NCI-H1436 (cell line): ENCODE data around the gene CFAP100.

Experiments
- DNase-seq: peaks from one replicate; lab custom pipeline; 2025; lab: John Stamatoyannopoulos, UW

CFAP100 gene

DNA sequence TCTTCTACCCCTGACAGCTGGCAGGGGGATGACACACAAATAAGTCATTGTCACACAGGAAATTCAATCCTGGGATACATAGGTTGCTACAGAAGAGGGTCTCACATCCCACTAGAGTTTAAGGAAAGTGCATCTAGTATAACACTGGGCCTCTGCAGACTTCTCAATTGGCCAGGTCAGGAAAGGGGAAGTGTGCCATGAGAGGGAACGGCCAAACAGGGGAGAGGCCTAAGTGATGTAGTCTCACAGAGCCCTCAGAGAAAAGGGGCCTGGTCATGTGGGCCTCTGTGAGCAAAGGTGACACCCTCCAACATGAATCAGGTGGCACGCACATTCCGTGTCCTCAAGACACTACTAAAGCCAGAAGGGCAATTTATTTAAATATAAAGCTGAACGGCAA is 69.8 kb downstream of the CFAP100 start:
- DNase-seq = no peak

DNA sequence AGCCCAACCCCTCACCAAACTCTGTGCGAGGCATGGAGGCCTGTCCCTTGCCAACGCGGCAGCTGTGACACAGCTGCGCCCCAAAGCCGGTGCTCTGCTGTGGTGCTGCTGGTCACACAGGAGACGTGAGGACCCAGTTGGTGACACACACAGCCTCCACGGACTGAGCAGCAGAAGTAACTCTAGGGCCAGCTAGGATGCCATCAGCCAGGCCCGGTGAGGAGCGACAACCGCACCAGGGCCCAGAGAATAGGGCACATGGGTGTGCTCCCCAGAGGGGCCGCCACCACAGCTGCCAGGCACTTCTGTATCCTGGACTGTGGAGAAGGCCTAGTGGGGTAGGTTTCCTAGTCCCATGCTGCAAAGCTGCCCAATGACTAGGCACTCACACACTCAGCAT is 70.3 kb downstream of the CFAP100 start:
- DNase-seq = no peak

DNA sequence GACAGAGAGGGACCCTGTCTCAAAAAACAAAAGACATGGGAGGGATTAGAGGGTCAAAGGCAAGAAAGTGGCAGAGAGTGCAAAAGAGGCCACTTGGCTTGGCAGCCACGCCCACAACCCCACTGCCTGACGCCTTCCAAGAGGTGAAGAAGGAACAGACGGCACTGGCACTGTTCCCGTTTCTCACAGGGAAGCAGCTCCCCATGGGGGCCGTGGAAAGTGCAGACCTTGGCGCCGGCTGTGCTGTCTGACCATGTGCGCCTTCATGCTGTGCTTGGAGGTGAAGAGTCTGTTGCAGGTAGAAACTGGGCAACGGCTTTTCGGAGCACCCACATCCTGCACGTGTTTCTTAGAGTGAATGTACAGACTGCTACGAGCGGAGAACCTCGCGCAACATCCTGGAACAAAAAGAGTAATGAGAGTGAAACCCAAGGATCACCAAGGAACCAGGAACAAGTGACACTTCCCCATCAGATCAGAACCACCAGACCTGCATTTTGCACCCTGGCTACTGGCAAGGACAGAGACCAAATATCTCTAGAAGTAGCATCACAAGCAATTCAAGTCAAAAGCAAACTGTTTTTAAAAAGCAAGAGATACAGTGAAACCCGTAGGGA is 71.3 kb downstream of the CFAP100 start:
- DNase-seq = no peak

GRCh38 chr3:126466886-126467610 is 72.3 kb downstream of the CFAP100 start:
- no peak for DNase-seq

DNA sequence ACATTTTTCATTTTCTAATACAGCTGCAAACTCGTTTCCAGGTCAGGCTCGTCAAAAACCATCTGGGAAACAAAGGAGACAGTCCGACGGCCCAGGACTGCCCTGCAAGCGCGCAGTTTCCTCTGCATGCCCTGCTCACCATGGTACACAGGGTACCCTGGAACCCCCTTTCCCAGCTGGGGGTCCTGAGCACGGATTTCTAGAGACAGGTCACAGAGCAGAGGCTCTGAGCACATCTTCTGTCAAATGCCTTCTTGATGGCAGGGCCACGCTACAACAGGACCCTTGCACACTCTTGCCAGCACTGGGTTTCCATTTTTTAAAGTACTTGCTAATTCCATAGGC is 72.9 kb downstream of the CFAP100 start:
- no peak for DNase-seq

DNA sequence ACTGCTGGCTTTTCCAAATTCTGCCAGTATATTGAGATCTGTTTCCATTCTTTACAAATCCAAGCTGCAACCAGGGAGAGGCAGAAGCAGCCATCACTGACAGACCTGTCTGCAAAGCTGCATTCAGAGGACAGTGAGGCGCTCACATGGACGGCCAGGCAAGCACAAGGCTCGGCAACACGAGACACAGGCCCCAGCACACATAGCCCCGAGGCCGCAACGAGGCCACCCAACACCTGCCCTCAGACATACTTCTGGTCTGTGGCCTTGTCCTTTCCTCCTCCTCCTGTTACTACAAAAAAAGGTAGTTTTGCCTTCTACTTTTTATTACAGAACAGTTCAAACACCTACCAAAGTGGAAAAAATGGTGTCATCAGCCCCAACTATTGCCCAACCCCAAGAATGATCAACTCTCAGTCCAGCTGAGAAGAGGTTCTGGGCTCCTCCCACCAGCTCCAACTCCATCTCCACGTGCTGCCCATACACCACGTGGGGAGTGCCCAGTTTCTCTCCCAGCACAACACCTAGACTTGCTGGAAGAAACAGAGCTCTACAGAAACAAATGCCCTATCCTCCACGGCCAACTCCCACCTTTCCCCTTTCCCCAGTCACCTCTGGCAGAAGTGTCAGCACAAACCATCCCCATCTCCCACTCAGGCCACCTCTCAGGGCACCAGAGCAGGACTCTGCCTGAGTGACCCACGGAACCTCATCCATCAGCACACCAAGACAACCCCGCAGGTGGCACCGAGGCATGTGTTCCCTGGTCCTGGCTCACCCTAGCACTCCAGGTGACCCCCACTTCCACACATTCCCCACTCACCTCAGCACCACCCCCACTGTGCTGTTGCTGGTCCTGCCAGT is 73.6 kb downstream of the CFAP100 start:
- DNase-seq = no peak

DNA sequence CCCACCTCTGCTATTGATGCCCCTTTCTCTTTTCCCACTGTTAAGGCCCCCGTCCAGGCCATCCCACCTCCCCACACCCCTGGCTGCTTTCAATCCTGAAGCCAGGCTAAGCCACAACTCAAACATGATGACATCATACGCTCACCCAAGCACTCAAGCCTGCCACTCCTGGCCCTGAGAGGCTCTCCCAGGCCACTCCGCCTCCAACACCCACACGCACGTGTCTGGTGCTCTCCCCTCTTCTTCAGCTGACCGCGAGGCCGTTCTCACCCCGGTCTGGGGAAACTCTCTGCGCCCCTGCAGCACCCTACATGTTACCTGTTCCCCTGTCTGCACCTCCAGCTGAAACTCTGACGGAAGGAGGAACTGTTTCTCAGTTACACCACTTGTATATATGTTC is 74.8 kb downstream of the CFAP100 start:
- no peak for DNase-seq

GRCh38 chr3:126472277-126473006 is 77.7 kb downstream of the CFAP100 start:
- DNase-seq = peak; percentile 41

GRCh38 chr3:126473292-126474168 is 78.8 kb downstream of the CFAP100 start:
- no peak for DNase-seq

DNA sequence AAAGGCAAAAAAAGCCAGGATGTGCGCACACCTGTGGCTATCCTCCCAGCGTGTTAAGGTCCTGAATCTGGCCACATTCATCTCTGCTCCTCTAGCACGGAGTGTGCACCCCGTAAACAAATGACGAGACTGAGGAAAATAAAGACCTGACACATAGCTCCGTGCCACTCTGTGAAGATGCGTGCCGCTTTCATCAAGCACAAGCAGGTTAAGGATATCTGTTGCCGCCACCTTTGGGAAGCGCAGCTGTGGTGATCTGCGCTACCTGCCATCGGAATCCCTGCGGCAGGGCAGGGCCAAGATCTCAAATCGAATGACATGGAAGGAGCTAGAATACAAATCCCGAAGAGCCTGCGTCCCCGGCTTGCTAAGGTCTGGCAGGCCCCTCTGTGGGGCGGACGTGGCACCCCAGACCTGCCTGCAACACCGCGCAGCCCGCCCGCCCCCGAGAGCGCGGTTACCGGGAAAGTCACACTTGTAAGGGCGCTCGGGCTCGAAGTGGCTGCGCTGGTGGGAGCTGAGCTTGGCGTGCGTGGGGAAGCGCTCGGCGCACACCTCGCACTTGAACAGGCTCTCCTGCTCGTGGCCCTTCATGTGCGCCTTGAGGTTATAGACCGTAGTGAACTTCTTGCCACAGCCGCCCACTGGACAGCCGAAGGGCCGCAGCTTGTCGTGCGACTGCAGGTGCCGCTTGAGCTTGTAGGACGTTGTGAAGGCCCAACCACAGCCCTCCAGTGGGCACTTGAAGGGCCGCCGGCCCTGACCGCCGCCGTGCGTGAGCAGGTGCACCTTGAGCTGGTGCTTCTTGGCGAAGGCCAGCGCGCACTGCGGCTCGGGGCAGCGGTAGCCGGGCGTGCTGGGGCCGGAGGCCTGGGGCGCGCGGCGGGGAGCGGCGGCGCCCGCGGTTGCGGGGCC is 80.0 kb downstream of the CFAP100 start:
- no peak for DNase-seq

DNA sequence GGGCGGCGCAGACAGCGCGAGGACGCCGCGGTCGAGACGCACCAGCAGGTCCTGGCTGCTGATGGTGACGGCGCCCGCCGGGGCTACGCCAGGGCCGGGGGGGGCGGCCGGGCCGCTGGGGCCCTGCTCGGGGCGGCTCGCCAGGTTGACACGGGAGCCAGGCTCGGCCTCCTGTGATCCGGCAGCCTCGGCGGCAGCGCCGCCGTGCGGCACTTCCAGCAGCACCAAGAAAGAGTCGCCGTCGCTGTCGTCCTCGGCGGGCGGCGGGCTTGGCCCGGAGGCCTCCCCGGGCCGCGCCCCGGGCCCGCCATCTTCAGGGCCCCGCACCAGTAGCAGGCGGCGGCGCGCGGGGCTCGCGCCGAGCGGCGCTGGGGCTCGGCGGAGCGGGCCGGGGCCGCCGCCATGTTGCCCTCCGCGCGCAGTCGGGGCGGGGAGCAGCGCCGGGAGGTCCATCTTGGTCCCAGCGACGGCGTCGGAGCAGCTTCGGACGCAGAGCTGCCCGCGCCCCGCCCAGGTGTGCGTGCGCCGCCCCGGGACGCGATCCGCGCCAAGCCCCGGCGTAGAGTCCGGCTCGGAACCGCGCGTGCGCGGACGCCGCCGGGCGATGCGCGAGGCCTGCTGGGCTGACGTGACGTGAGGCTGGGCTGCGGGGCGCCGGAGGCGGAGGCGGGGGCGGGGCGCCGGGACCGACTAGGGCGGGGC is 80.9 kb downstream of the CFAP100 start, which contains the start of gene ZXDC:
Gene ZXDC, minus strand, starts transcription at position 479 of the 702 bp plus-strand sequence. Its CDS starts 26 bp downstream, at position 453.
- DNase-seq = peak; percentile 91

- peak; percentile 77 for DNase-seq
Observed at GRCh38 chr3:126476166-126477060, 81.7 kb downstream of the CFAP100 start.

- DNase-seq = no peak
Observed at GRCh38 chr3:126477061-126477380, 82.3 kb downstream of the CFAP100 start.

DNA sequence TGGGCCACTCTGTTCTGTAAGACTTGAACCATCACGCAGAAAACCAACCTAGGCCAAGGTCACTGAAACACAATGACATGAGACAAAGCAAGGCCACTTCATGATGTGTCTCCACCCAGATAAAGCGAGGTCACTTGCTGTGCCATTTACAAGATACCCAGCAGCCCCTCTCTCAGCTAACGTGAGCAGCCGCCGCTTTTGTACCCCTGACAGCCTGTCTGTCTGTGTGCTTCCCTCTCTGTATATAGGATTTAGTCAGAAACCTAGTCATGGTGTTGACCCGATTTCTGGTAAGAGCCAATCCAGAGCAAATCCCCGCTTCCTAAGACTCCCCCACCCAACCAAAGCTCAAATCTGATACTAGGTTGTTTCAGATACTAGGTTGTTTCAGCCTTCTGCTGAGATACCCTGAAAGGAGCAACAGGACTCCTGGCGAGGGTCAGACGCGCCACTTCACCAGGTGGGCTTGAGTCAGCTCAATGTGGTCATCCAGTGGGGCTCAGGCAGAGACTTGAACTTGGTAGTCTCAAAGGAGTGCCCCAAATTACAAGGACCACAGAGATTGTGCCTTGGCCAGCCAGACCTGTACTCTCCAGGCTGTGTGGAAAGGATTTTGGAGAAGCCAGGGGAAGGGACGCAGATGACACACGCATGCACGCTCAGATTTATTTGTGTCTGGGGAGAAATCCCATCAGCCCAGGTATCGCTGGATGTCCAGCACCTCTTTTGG is 84.0 kb downstream of the CFAP100 start:
- no peak for DNase-seq

GRCh38 chr3:126479642-126480041 is 84.9 kb downstream of the CFAP100 start:
- no peak for DNase-seq

GRCh38 chr3:126480206-126480605 is 85.5 kb downstream of the CFAP100 start:
- DNase-seq = no peak

GRCh38 chr3:126480861-126481260 is 86.2 kb downstream of the CFAP100 start:
- DNase-seq = no peak
